ENCODE data around the gene RETREG1.

DNA sequence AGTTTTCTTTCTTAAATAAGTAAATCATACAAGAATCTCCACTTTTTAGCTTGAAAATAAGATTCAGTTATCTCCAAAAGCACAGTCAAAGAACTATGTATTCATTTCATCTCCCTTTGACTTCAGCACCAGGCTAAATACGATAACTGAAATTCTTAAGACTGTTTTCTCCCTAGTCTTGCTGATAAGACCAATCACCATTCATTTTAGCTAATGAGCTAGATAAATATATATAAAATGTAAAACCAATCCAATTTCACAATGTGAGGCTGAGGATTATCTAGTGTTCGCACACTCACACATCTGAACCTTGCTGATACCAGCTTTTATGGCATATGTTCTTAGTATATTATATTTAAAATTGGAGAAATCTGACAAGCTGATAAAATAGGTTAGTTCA is 133.9 kb downstream of the RETREG1 start:
- no peak for TF ChIP-seq EZH2 (IDR thresholded peaks at IDR 0.05; ENCODE audit: low read depth, unreplicated experiment)
- TF ChIP-seq, protein P1, sequence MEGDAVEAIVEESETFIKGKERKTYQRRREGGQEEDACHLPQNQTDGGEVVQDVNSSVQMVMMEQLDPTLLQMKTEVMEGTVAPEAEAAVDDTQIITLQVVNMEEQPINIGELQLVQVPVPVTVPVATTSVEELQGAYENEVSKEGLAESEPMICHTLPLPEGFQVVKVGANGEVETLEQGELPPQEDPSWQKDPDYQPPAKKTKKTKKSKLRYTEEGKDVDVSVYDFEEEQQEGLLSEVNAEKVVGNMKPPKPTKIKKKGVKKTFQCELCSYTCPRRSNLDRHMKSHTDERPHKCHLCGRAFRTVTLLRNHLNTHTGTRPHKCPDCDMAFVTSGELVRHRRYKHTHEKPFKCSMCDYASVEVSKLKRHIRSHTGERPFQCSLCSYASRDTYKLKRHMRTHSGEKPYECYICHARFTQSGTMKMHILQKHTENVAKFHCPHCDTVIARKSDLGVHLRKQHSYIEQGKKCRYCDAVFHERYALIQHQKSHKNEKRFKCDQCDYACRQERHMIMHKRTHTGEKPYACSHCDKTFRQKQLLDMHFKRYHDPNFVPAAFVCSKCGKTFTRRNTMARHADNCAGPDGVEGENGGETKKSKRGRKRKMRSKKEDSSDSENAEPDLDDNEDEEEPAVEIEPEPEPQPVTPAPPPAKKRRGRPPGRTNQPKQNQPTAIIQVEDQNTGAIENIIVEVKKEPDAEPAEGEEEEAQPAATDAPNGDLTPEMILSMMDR (conservative IDR thresholded peaks at IDR 0.05; ENCODE audit: low read depth in 2 of 2) = no peak
- TF ChIP-seq, protein P2, sequence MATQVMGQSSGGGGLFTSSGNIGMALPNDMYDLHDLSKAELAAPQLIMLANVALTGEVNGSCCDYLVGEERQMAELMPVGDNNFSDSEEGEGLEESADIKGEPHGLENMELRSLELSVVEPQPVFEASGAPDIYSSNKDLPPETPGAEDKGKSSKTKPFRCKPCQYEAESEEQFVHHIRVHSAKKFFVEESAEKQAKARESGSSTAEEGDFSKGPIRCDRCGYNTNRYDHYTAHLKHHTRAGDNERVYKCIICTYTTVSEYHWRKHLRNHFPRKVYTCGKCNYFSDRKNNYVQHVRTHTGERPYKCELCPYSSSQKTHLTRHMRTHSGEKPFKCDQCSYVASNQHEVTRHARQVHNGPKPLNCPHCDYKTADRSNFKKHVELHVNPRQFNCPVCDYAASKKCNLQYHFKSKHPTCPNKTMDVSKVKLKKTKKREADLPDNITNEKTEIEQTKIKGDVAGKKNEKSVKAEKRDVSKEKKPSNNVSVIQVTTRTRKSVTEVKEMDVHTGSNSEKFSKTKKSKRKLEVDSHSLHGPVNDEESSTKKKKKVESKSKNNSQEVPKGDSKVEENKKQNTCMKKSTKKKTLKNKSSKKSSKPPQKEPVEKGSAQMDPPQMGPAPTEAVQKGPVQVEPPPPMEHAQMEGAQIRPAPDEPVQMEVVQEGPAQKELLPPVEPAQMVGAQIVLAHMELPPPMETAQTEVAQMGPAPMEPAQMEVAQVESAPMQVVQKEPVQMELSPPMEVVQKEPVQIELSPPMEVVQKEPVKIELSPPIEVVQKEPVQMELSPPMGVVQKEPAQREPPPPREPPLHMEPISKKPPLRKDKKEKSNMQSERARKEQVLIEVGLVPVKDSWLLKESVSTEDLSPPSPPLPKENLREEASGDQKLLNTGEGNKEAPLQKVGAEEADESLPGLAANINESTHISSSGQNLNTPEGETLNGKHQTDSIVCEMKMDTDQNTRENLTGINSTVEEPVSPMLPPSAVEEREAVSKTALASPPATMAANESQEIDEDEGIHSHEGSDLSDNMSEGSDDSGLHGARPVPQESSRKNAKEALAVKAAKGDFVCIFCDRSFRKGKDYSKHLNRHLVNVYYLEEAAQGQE (IDR thresholded peaks at IDR 0.05; ENCODE audit: unreplicated experiment) = no peak
- TF ChIP-seq, protein P3, sequence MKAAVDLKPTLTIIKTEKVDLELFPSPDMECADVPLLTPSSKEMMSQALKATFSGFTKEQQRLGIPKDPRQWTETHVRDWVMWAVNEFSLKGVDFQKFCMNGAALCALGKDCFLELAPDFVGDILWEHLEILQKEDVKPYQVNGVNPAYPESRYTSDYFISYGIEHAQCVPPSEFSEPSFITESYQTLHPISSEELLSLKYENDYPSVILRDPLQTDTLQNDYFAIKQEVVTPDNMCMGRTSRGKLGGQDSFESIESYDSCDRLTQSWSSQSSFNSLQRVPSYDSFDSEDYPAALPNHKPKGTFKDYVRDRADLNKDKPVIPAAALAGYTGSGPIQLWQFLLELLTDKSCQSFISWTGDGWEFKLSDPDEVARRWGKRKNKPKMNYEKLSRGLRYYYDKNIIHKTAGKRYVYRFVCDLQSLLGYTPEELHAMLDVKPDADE (IDR thresholded peaks at IDR 0.05) = no peak
- TF ChIP-seq CREB1 (CRISPR knock-in tag; IDR thresholded peaks at IDR 0.05; ENCODE audit: low read depth) = no peak

Measured in GM23338 (cell line).